GM23248 (cell line): ENCODE data around the gene ISG20L2. TPM values are rescaled to one million over a fixed set of nuclear protein-coding genes. Genes with fewer than 3 reads are reported as not detected.
"Not testable (repeated sequence)": the region's sequence is repeated elsewhere in the genome, so short reads cannot be mapped to it uniquely, and the experiment has no call there.

ENCODE experiments used
- DNase-seq: peaks from one replicate; pipeline ENCODE4 v3.0.0-alpha.2; 2015
- H2AFZ ChIP-seq: fragments of 200-600 bp; sonication (generic); 2 replicates; pipeline ENCODE4 v1.6.1; 2016; ENCODE audit warnings: antibody characterized with exemption
- H3F3A ChIP-seq: fragments of 200-600 bp; sonication (generic); 2 replicates; pipeline ENCODE4 v1.6.1; 2016; ENCODE audit warnings: mild to moderate bottlenecking, antibody characterized with exemption, mixed run types; ENCODE audit not compliant: insufficient read depth
- H3K27ac ChIP-seq: fragments of 200-600 bp; sonication (generic); 2 replicates; pipeline ENCODE4 v1.5.1; 2016; ENCODE audit warnings: mild to moderate bottlenecking
- H3K27me3 ChIP-seq: fragments of 200-600 bp; sonication (generic); replicated peaks from 2 replicates; pipeline ENCODE4 v1.6.1; 2016; ENCODE audit warnings: mild to moderate bottlenecking; ENCODE audit not compliant: insufficient read depth
- H3K36me3 ChIP-seq: fragments of 200-600 bp; sonication (generic); 2 replicates; pipeline ENCODE4 v1.6.1; 2016; ENCODE audit warnings: low read depth, mild to moderate bottlenecking
- H3K4me1 ChIP-seq: fragments of 200-600 bp; sonication (generic); 2 replicates; pipeline ENCODE4 v1.6.1; 2016; ENCODE audit warnings: mild to moderate bottlenecking; ENCODE audit not compliant: insufficient read depth
- H3K4me2 ChIP-seq: fragments of 200-600 bp; sonication (generic); one replicate; pipeline ENCODE4 v1.6.1; 2016; ENCODE audit warnings: mild to moderate bottlenecking; ENCODE audit not compliant: unreplicated experiment
- H3K4me3 ChIP-seq: fragments of 200-600 bp; sonication (generic); 2 replicates; pipeline ENCODE4 v1.5.1; 2016; ENCODE audit warnings: mild to moderate bottlenecking
- H3K79me2 ChIP-seq: fragments of 200-600 bp; sonication (generic); 2 replicates; pipeline ENCODE4 v1.6.1; 2016; ENCODE audit warnings: mild to moderate bottlenecking; ENCODE audit not compliant: insufficient read depth
- H3K9ac ChIP-seq: fragments of 200-600 bp; sonication (generic); 2 replicates; pipeline ENCODE4 v1.6.1; 2016; ENCODE audit warnings: mild to moderate bottlenecking
- H3K9me2 ChIP-seq: fragments of 200-600 bp; sonication (generic); 2 replicates; pipeline ENCODE4 v1.6.1; 2016; ENCODE audit warnings: mixed run types, mild to moderate bottlenecking, moderate library complexity; ENCODE audit not compliant: insufficient read depth
- H3K9me3 ChIP-seq: fragments of 200-600 bp; sonication (generic); one replicate; pipeline ENCODE4 v1.6.1; 2017; ENCODE audit warnings: low read depth
- H4K20me1 ChIP-seq: fragments of 200-600 bp; sonication (generic); 2 replicates; pipeline ENCODE4 v1.6.0; 2016; ENCODE audit not compliant: insufficient read depth
- EZH2 ChIP-seq: fragments of 200-600 bp; sonication (generic); IDR thresholded peaks from 2 replicates; pipeline ENCODE4 v1.6.1; 2018; ENCODE audit warnings: antibody characterized with exemption, mild to moderate bottlenecking; ENCODE audit not compliant: insufficient read depth, poor library complexity, severe bottlenecking
- EZH2phosphoT487 ChIP-seq: fragments of 200-600 bp; sonication (generic); IDR thresholded peaks from 2 replicates; pipeline ENCODE4 v1.6.1; 2018; ENCODE audit warnings: antibody characterized with exemption, moderate library complexity, mild to moderate bottlenecking, low read depth; ENCODE audit not compliant: insufficient read depth
- WGBS, 2 experiments: methylation state at CpG; one replicate each; pipeline ENCODE4 v1.1.6; 2015 to 2017; ENCODE audit warnings: low lambda C conversion rate in 2 of 2, low coverage in 1 of 2; ENCODE audit errors: missing lambda C conversion rate in 2 of 2; 5-methylcytosine and 5-hydroxymethylcytosine counted together
- in situ Hi-C: fragments of 300-500 bp; cut with MboI; formaldehyde crosslinking; loops from 2 replicates; pipeline ENCODE4 v1.15.0; 2020
- polyA plus RNA-seq: library from polyadenylated mRNA; unstranded; fragments of >200 nt; fragmentation: Nextera tagmentation; extraction: Ambion mirVana; gene quantifications from 2 replicates; pipeline ENCODE4 v1.2.1, GENCODE V29; 2016
- total RNA-seq: library from RNA; depleted of rRNA; stranded (reverse); fragments of >200 nt; shearing (Covaris generic); gene quantifications from 2 replicates; pipeline ENCODE4 v1.2.3, GENCODE V29; 2014

ISG20L2 gene
- total and polyA plus RNA-seq, 2 experiments from 2014 or later = 10.4 to 17.8 TPM

DNA sequence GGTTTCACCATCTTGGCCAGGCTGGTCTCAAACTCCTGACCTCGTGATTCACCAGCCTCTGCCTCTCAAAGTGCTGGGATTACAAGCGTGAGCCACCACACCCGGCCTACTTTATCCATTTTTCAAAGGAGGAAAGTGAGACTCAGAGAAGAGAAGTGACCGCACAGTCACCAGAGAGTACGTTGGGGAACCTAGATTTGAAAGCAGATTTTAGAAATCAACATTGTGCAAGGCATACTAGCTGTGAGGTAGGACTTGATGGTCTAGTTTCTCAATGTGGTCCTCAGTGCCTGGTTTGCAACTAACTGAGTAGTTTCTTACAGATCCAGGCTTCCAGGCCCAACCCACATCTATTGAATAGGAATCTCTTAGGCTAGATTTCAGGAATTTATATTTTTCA is 37.1 kb upstream of the ISG20L2 start:
- Histone ChIP-seq H3K27ac (peak overlapping the region; percentile 93; the same call in 1 of the 2 replicates), H3K9me2 (no peaks in the 10 kb centered on the region), H3K79me2 (peaks cover 46% of the 10 kb centered on the region), H3K36me3 (0 out of 2 replicates have a peak, but pooled peaks cover 4% of the 10 kb centered on the region), H3K4me3 (peak overlapping the region; percentile 100), H3K9me3 (no peaks in the 10 kb centered on the region), H3K4me1 (peaks cover 24% of the 10 kb centered on the region), H2AFZ (peak overlapping the region; percentile 95), H3K4me2 (peak overlapping the region; percentile 97), H3F3A (no peaks in the 10 kb centered on the region; the same call in 1 of the 2 replicates), H3K27me3 (no peaks in the 10 kb centered on the region), H4K20me1 (no peaks in the 10 kb centered on the region), H3K9ac (peak overlapping the region; percentile 100)
- no peak for TF ChIP-seq EZH2phosphoT487
- TF ChIP-seq EZH2 = no peak
- 98% methylated on average over 5 of the region's 5 CpGs for WGBS, 2 experiments
- in situ Hi-C loops = no loop called here
- DNase-seq = no peak

GRCh38 chr1:156765136-156765535 is 36.6 kb upstream of the ISG20L2 start:
- 90 to 98% methylated on average over 3 to 15 of the region's 15 CpGs for WGBS, 2 experiments
- H3K9ac ChIP-seq, in situ Hi-C loops: not testable (repeated sequence)

DNA sequence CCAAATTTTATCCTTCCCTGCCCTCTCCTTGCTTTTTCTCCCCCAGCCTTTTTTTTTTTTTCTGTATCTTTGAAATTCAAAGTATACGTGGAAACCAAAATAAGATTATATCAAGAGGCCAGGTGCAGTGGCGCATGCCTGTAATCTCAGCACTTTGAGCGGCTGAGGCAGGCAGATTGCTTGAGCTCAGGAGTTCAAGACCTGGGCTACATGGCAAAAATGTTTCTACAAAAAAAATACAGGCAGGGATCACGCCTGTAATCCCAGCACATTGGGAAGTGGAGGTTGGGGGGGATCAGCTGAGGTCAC is 32.2 kb upstream of the ISG20L2 start:
- no peak for DNase-seq
- no peaks in the 10 kb centered on the region for H3K9me3 ChIP-seq
- 0 out of 2 replicates have a peak, but pooled peaks cover 2% of the 10 kb centered on the region for H3K4me1 ChIP-seq
- WGBS, 2 experiments = 80 to 84% methylated on average over 4 of the region's 4 CpGs
- no peak overlapping the region for H3K4me3 ChIP-seq
- no peaks in the 10 kb centered on the region for H3K36me3 ChIP-seq
- H3K27ac ChIP-seq = no peak overlapping the region
- H3K27me3 ChIP-seq = no peaks in the 10 kb centered on the region
- H3F3A ChIP-seq = peaks cover 7% of the 10 kb centered on the region; the same call in 1 of the 2 replicates
- no peak for TF ChIP-seq EZH2phosphoT487
- no peak for TF ChIP-seq EZH2
- peaks cover 11% of the 10 kb centered on the region for H3K79me2 ChIP-seq
- in situ Hi-C loops = no loop called here
- no peaks in the 10 kb centered on the region for H3K9me2 ChIP-seq
- no peaks in the 10 kb centered on the region for H4K20me1 ChIP-seq
- H3K9ac ChIP-seq = no peak overlapping the region
- H2AFZ ChIP-seq = no peak overlapping the region
- no peak overlapping the region for H3K4me2 ChIP-seq

More at GRCh38 chr1:156765136-156765535, 36.6 kb upstream of the ISG20L2 start:
- Histone ChIP-seq H3K4me1 (peaks cover 18% of the 10 kb centered on the region), H3K79me2 (peaks cover 41% of the 10 kb centered on the region)
- H3F3A ChIP-seq, H3K27ac ChIP-seq, H3K4me2 ChIP-seq, H3K9me2 ChIP-seq, H3K36me3 ChIP-seq, H3K27me3 ChIP-seq, H3K9me3 ChIP-seq, H3K4me3 ChIP-seq, H4K20me1 ChIP-seq, H2AFZ ChIP-seq, DNase-seq: not testable (repeated sequence)

- no peak for TF ChIP-seq EZH2phosphoT487
- Histone ChIP-seq H3K27ac (no peak overlapping the region), H3K9ac (no peak overlapping the region), H3K36me3 (no peaks in the 10 kb centered on the region), H4K20me1 (no peaks in the 10 kb centered on the region), H3K4me3 (no peak overlapping the region), H3K9me2 (no peaks in the 10 kb centered on the region), H3F3A (0 out of 2 replicates have a peak, but pooled peaks cover 7% of the 10 kb centered on the region), H3K9me3 (no peaks in the 10 kb centered on the region), H3K4me1 (no peaks in the 10 kb centered on the region), H3K27me3 (no peaks in the 10 kb centered on the region), H3K4me2 (no peak overlapping the region), H2AFZ (no peak overlapping the region), H3K79me2 (peaks cover 13% of the 10 kb centered on the region)
- DNase-seq = no peak
- in situ Hi-C loops = no loop called here
- WGBS, 2 experiments = 69 to 82% methylated on average over 6 of the region's 6 CpGs
Observed at GRCh38 chr1:156760092-156760795, 31.7 kb upstream of the ISG20L2 start.

GRCh38 chr1:156757572-156758253 is 29.1 kb upstream of the ISG20L2 start:
- H3K4me3 ChIP-seq, H4K20me1 ChIP-seq, DNase-seq, H3K27ac ChIP-seq, H3K27me3 ChIP-seq, H3F3A ChIP-seq, H3K9me2 ChIP-seq, H3K9me3 ChIP-seq, H2AFZ ChIP-seq, in situ Hi-C loops, H3K4me2 ChIP-seq, H3K4me1 ChIP-seq, H3K9ac ChIP-seq, H3K36me3 ChIP-seq: not testable (repeated sequence)
- WGBS, 2 experiments = 78 to 87% methylated on average over 10 of the region's 10 CpGs
- H3K79me2 ChIP-seq = peaks cover 33% of the 10 kb centered on the region
